ENCODE data around the gene RASL11B.

- TF ChIP-seq POLR2A (IDR thresholded peaks at IDR 0.05; ENCODE audit: extremely low read depth, insufficient read length) = no peak
- no peak for TF ChIP-seq CTCF (IDR thresholded peaks at IDR 0.05; ENCODE audit: low read depth, low read length)
- no peak for TF ChIP-seq MYC (IDR thresholded peaks at IDR 0.05; ENCODE audit: low read depth, low read length)
Measured at GRCh38 chr4:52873861-52874343, 11.8 kb downstream of the RASL11B start.
